A673 (cell line): Measurements from ENCODE around the gene UBN2.

Source experiments
- EZH2 ChIP-seq: fragments of 200-600 bp; sonication (generic); IDR thresholded peaks from 2 replicates; pipeline ENCODE4 v1.6.1; 2017; ENCODE audit warnings: borderline replicate concordance, low read depth, mild to moderate bottlenecking, mixed read lengths, antibody characterized with exemption, low read length; ENCODE audit not compliant: poor library complexity, severe bottlenecking
- TF ChIP-seq, protein P1 (sequence below): fragments of 300-800, 200-600 bp; sonication (generic); conservative IDR thresholded peaks from 2 replicates; pipeline ENCODE4 v1.5.1; 2017; ENCODE audit warnings: low read depth, mild to moderate bottlenecking, antibody characterized with exemption, low read length, moderate library complexity, mixed read lengths

GRCh38 chr7:139230023-139230422, 1.0 kb upstream of the UBN2 start:
- TF ChIP-seq, protein P1, sequence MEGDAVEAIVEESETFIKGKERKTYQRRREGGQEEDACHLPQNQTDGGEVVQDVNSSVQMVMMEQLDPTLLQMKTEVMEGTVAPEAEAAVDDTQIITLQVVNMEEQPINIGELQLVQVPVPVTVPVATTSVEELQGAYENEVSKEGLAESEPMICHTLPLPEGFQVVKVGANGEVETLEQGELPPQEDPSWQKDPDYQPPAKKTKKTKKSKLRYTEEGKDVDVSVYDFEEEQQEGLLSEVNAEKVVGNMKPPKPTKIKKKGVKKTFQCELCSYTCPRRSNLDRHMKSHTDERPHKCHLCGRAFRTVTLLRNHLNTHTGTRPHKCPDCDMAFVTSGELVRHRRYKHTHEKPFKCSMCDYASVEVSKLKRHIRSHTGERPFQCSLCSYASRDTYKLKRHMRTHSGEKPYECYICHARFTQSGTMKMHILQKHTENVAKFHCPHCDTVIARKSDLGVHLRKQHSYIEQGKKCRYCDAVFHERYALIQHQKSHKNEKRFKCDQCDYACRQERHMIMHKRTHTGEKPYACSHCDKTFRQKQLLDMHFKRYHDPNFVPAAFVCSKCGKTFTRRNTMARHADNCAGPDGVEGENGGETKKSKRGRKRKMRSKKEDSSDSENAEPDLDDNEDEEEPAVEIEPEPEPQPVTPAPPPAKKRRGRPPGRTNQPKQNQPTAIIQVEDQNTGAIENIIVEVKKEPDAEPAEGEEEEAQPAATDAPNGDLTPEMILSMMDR: no peak
- TF ChIP-seq EZH2: no peak
